Ramos (cell line): ENCODE data around the gene ATP2C2.

Experiments used
- in situ Hi-C: fragments of 300-500 bp; cut with MboI; formaldehyde crosslinking; loops from one replicate; pipeline ENCODE4 v1.14.3; 2022; ENCODE audit warnings: low sequenced_read_pairs; ENCODE audit not compliant: unreplicated experiment

ATP2C2 gene

GRCh38 chr16:84505249-84506187 lies 137.2 kb downstream of the ATP2C2 start:
- in situ Hi-C loops = no loop called here

DNA sequence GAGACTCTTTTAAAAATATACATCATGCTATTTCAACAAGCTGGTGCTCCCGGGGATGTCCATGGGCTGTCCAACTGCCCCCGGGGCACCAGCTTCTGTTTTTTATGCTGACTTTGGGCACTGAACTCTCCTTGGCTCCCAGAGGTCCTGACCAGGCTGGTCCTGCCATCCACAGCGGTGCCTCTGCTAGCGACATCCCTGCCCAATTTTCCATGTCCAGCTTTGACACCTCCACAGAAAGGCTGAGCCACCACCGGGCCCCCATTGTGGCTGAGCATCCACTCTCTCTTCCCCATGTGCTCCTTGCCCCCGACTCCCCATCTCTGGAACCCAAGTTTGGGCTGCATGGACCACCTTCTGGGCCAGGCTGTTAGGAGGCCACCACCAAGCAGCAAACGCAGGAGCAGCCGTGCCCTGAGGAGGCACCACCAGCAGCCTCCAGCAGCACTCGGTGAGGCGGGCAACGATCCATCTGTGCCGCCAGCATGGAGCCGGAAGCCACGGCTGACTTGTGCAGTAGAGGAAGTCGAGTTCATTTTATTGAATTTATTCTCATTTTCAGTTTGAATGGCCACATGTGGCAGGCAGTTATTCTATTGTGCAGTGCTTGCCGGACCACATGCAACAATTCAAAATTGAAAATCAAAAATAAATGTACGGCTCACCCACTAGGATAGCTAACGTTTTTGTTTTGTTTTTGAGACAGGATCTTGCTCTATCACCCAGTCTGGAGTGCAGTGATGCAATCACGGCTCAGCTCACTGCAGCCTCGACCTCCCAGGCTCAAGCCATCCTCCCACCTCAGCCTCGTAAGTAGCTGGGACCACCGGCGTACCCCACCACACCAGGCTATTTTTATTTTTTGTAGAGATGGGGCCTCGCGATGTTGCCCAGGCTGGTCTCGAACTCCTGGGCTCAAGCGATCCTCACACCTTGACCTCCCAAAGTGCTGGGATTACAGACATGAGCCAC lies 139.0 kb downstream of the ATP2C2 start:
- in situ Hi-C loops = no loop called here

DNA sequence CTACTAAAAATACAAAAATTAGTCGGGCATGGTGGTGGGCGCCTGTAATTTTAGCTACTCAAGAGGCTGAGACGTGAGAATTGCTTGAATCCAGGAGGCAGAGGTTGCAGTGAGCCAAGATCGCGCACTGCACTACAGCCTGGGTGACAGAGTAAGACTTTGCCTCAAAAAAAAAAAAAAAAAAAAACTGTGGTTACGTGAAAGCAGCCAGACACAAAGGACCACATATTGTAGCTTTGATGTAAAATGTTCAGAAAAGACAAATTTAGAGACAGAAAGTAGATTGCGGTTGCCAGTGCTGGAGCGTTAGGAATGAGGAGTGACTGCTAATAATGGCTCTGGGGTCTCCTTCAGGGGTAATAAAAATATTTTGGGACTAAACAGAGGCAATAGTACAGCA lies 140.2 kb downstream of the ATP2C2 start:
- in situ Hi-C loops = no loop called here

- in situ Hi-C loops = no loop called here
Measured at GRCh38 chr16:84509032-84509950, 141.0 kb downstream of the ATP2C2 start.

GRCh38 chr16:84511180-84511800 lies 143.0 kb downstream of the ATP2C2 start:
- in situ Hi-C loops = loop anchor here (5.0 kb wide), 2 partner anchors 111 to 216 kb away; no protein-coding TSS in a partner anchor

GRCh38 chr16:84511831-84512230 lies 143.5 kb downstream of the ATP2C2 start:
- in situ Hi-C loops = loop anchor here (5.0 kb wide), 2 partner anchors 110 to 215 kb away; no protein-coding TSS in a partner anchor

DNA sequence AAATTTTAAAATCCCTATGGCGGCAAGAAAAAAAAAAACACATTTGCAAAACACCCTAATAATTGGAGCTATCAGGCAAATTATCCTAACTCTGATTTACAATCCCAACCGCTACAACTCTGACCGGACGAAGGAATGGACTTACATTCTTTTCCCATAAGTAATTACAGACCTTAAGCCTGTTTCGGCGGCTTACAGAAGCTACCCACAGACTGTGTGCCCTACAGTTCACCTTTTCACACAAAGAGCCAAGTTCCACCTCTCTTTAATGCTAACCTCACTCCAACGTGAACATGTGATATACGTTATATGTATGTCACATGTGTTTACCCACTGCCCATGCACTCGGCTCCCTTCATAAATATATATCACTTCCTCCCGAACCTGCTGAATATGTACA lies 144.8 kb downstream of the ATP2C2 start:
- in situ Hi-C loops = loop anchor here (5.0 kb wide), 2 partner anchors 109 to 214 kb away; no protein-coding TSS in a partner anchor

GRCh38 chr16:84513666-84514065 lies 145.3 kb downstream of the ATP2C2 start:
- in situ Hi-C loops = loop anchor here (5.0 kb wide), 2 partner anchors 109 to 214 kb away; no protein-coding TSS in a partner anchor
